SK-N-SH (cell line): ENCODE results near the gene ST3GAL2. TPM values are rescaled to one million over a fixed set of nuclear protein-coding genes. Genes with fewer than 3 reads are reported as not detected.

ENCODE experiments used
- CTCF ChIA-PET: fragments of 300-600, 350-600 bp; formaldehyde crosslinking; extraction: SDS; loops from one replicate; lab custom pipeline; 2021; lab: Yijun Ruan, JAX
- POLR2A ChIA-PET: fragments of 350-600 bp; sonication (Branson Sonifier 250); formaldehyde crosslinking; extraction: SDS; loops from one replicate; lab custom pipeline; 2020; ENCODE audit warnings: antibody characterized with exemption, inconsistent platforms; lab: Yijun Ruan, JAX
- DNase-seq: peaks from one replicate; pipeline ENCODE4 v3.0.0; 2012
- H2AFZ ChIP-seq: fragments of 200-600 bp; sonication (generic); 2 replicates; pipeline ENCODE4 v1.8.1; 2016; ENCODE audit warnings: antibody characterized with exemption, mild to moderate bottlenecking, low read depth
- H3F3A ChIP-seq: fragments of 200-600 bp; sonication (generic); replicated peaks from 2 replicates; pipeline ENCODE3; 2016; ENCODE audit warnings: antibody characterized with exemption, mild to moderate bottlenecking; ENCODE audit not compliant: insufficient read depth
- H3K27ac ChIP-seq, 2 experiments: fragments of 200-500 bp in 1 of 2; fragments of 200-600 bp in 1 of 2; sonication (Bioruptor generic) in 1 of 2; sonication (generic), shearing (Covaris generic) in 1 of 2; 2 replicates each; pipeline versions ENCODE4 v1.5.1 to v1.6.1; 2014 to 2016; ENCODE audit warnings: low read depth in 2 of 2, inconsistent platforms in 1 of 2, low read length in 1 of 2, mild to moderate bottlenecking in 1 of 2, mixed read lengths in 1 of 2
- H3K27me3 ChIP-seq: fragments of 200-600 bp; sonication (generic), shearing (Covaris generic); 2 replicates; pipeline ENCODE4 v1.6.1; 2016; ENCODE audit warnings: mixed run types; ENCODE audit not compliant: insufficient read depth
- H3K36me3 ChIP-seq, 2 experiments: fragments of 200-500 bp in 1 of 2; fragments of 200-600 bp in 1 of 2; sonication (Bioruptor generic) in 1 of 2; sonication (generic) in 1 of 2; replicated peaks in 1 of 2; 2 replicates each; pipeline versions ENCODE3 to v1.5.1; 2014 to 2016; ENCODE audit warnings: low read length in 1 of 2, mild to moderate bottlenecking in 1 of 2; ENCODE audit not compliant: insufficient read depth in 2 of 2, control insufficient read depth in 1 of 2
- H3K4me1 ChIP-seq, 2 experiments: fragments of 200-500 bp in 1 of 2; fragments of 200-600 bp in 1 of 2; sonication (Bioruptor generic) in 1 of 2; sonication (generic), shearing (Covaris generic) in 1 of 2; 2 replicates each; pipeline versions ENCODE4 v1.5.1 to v1.6.1; 2014 to 2016; ENCODE audit warnings: low read depth in 1 of 2, low read length in 1 of 2, mixed run types in 1 of 2; ENCODE audit not compliant: insufficient read depth in 2 of 2, control insufficient read depth in 1 of 2
- H3K4me2 ChIP-seq: fragments of 200-600 bp; sonication (generic), shearing (Covaris generic); 2 replicates; pipeline ENCODE4 v1.6.1; 2017; ENCODE audit warnings: mixed run types
- H3K4me3 ChIP-seq, 2 experiments: fragments of 200-500 bp in 1 of 2; fragments of 200-600 bp in 1 of 2; sonication (Bioruptor generic) in 1 of 2; sonication (generic), shearing (Covaris generic) in 1 of 2; 2 replicates each; pipeline versions ENCODE4 v1.5.1 to v1.8.1; 2014 to 2016; ENCODE audit warnings: low read depth in 2 of 2, inconsistent platforms in 1 of 2, low read length in 1 of 2, mild to moderate bottlenecking in 1 of 2, mixed read lengths in 1 of 2, moderate library complexity in 1 of 2
- H3K79me2 ChIP-seq: fragments of 200-600 bp; sonication (generic); 2 replicates; pipeline ENCODE4 v1.8.1; 2017; ENCODE audit warnings: mild to moderate bottlenecking; ENCODE audit not compliant: insufficient read depth
- H3K9ac ChIP-seq: fragments of 200-600 bp; sonication (generic); 2 replicates; pipeline ENCODE4 v1.6.1; 2017; ENCODE audit warnings: mixed run types
- H3K9me2 ChIP-seq: fragments of 200-600 bp; sonication (generic); 2 replicates; pipeline ENCODE4 v1.6.1; 2017; ENCODE audit warnings: mixed run types
- H3K9me3 ChIP-seq: fragments of 200-600 bp; sonication (generic); 2 replicates; pipeline ENCODE4 v1.6.1; 2017; ENCODE audit warnings: mixed run types, mild to moderate bottlenecking, moderate library complexity
- H4K20me1 ChIP-seq: fragments of 200-600 bp; sonication (generic); 2 replicates; pipeline ENCODE4 v1.6.1; 2017; ENCODE audit warnings: mild to moderate bottlenecking, mixed run types; ENCODE audit not compliant: insufficient read depth
- EZH2phosphoT487 ChIP-seq: fragments of 200-600 bp; sonication (generic); IDR thresholded peaks from 2 replicates; pipeline ENCODE4 v1.6.1; 2017; ENCODE audit warnings: low read depth, mixed run types, mild to moderate bottlenecking, antibody characterized with exemption, moderate library complexity, borderline replicate concordance
- FOSL2 ChIP-seq: IDR thresholded peaks from 2 replicates; pipeline ENCODE4 v1.4.0; 2012; ENCODE audit warnings: low read depth, mild to moderate bottlenecking, moderate library complexity, borderline replicate concordance
- FOXJ3 ChIP-seq: sonication (generic); formaldehyde crosslinking; IDR thresholded peaks from 2 replicates; pipeline ENCODE4 v1.5.1; 2020; ENCODE audit warnings: mild to moderate bottlenecking, missing genetic modification reagents
- FOXM1 ChIP-seq: IDR thresholded peaks from 2 replicates; pipeline ENCODE4 v1.4.0; 2012; ENCODE audit warnings: low read depth, mild to moderate bottlenecking
- GABPA ChIP-seq: IDR thresholded peaks from 2 replicates; pipeline ENCODE4 v1.4.0; 2012; ENCODE audit warnings: low read depth, mild to moderate bottlenecking
- MAX ChIP-seq: IDR thresholded peaks from 2 replicates; pipeline ENCODE4 v1.4.0; 2012; ENCODE audit warnings: low read depth
- MEF2A ChIP-seq: IDR thresholded peaks from 2 replicates; pipeline ENCODE4 v1.4.0; 2012; ENCODE audit warnings: low read depth, borderline replicate concordance
- MXI1 ChIP-seq: IDR thresholded peaks from 2 replicates; pipeline ENCODE4 v1.6.1; 2012; ENCODE audit warnings: mild to moderate bottlenecking, low read depth, low read length, improper control_type of control experiment
- NFIC ChIP-seq: IDR thresholded peaks from 2 replicates; pipeline ENCODE4 v1.4.0; 2012; ENCODE audit warnings: borderline replicate concordance
- PBX3 ChIP-seq: IDR thresholded peaks from 2 replicates; pipeline ENCODE4; 2012
- POLR2AphosphoS5 ChIP-seq: IDR thresholded peaks from 2 replicates; pipeline ENCODE4 v1.6.1; 2012; ENCODE audit warnings: low read depth, low read length
- RAD21 ChIP-seq: IDR thresholded peaks from 2 replicates; pipeline ENCODE4 v1.6.1; 2012; ENCODE audit warnings: mild to moderate bottlenecking, low read length
- RCOR1 ChIP-seq: fragments of 150-350 bp; IDR thresholded peaks from 2 replicates; pipeline ENCODE4 v1.6.1; 2017; ENCODE audit warnings: antibody characterized with exemption, low read length
- REST ChIP-seq: IDR thresholded peaks from 2 replicates; pipeline ENCODE4 v1.6.1; 2012; ENCODE audit warnings: mild to moderate bottlenecking, low read depth, low read length, moderate library complexity
- RFX5 ChIP-seq: IDR thresholded peaks from 2 replicates; pipeline ENCODE4 v1.6.1; 2012; ENCODE audit warnings: mild to moderate bottlenecking, improper control_type of control experiment, low read length
- RXRA ChIP-seq: IDR thresholded peaks from 2 replicates; pipeline ENCODE4 v1.4.0; 2012; ENCODE audit warnings: low read depth, mild to moderate bottlenecking, borderline replicate concordance
- TEAD4 ChIP-seq: IDR thresholded peaks from 2 replicates; pipeline ENCODE4 v1.4.0; 2012; ENCODE audit warnings: mild to moderate bottlenecking, borderline replicate concordance; ENCODE audit not compliant: insufficient read depth
- USF2 ChIP-seq: fragments of 150-350 bp; IDR thresholded peaks from 2 replicates; pipeline ENCODE4 v1.6.1; 2017; ENCODE audit warnings: antibody characterized with exemption, low read length, low read depth, borderline replicate concordance
- ZBTB33 ChIP-seq: IDR thresholded peaks from 2 replicates; pipeline ENCODE4 v1.4.0; 2012; ENCODE audit warnings: low read depth, borderline replicate concordance
- WGBS: methylation state at CpG from one replicate; pipeline ENCODE4 v1.1.6; 2017; ENCODE audit warnings: low lambda C conversion rate; 5-methylcytosine and 5-hydroxymethylcytosine counted together
- polyA plus RNA-seq, 3 experiments: library from polyadenylated mRNA; depleted of rRNA; stranded (reverse); fragments of >200 nt; gene quantifications; 2 replicates each; pipeline ENCODE4 v1.2.3, GENCODE V29; 2012

Gene ST3GAL2
- polyA plus RNA-seq, 1 of the 3 experiments (the other 2 are of a cell fraction) = 19.9 TPM

- ChIA-PET CTCF (interaction anchor here (0.9 to 1.2 kb wide), 2 partner anchors 11 to 86 kb away, joined by 3 read pairs; no protein-coding TSS in a partner anchor), POLR2A (interaction anchor here (0.6 to 1.6 kb wide), 2 partner anchors 86 to 90 kb away, joined by 6 read pairs; no protein-coding TSS in a partner anchor)
- Histone ChIP-seq H3K27me3 (no peaks in the 10 kb centered on the region), H3K4me1 (peaks cover 0 to 3% of the 10 kb centered on the region in 2 experiments; a peak in 1 of 4 replicates), H3K4me3 (no peak overlapping the region), H3K4me2 (no peak overlapping the region), H3K36me3 (no peaks in the 10 kb centered on the region), H2AFZ (no peak overlapping the region), H3F3A (no peaks in the 10 kb centered on the region), H4K20me1 (no peaks in the 10 kb centered on the region), H3K79me2 (no peaks in the 10 kb centered on the region), H3K9me2 (no peaks in the 10 kb centered on the region), H3K9ac (no peak overlapping the region), H3K9me3 (no peaks in the 10 kb centered on the region), H3K27ac (no peak overlapping the region)
- TF ChIP-seq TEAD4 (no peak), RCOR1 (no peak), RAD21 (no peak), REST (no peak), PBX3 (no peak), FOSL2 (no peak), MXI1 (no peak), EZH2phosphoT487 (no peak), RXRA (no peak), POLR2AphosphoS5 (no peak), USF2 (no peak), MEF2A (no peak), FOXM1 (no peak), RFX5 (no peak), MAX (no peak), FOXJ3 (CRISPR knock-in tag) (no peak), ZBTB33 (no peak), NFIC (no peak), GABPA (no peak)
- WGBS = 67% methylated on average over 3 of the region's 7 CpGs
- DNase-seq = no peak
Observed at GRCh38 chr16:70466805-70467076, 27.8 kb upstream of the ST3GAL2 start.
